ENCODE results near the gene GALNTL6. TPM values are rescaled to one million over a fixed set of nuclear protein-coding genes. Genes with fewer than 3 reads are reported as not detected.

The GALNTL6 gene
- polyA plus RNA-seq, 1 donor from 2014 or later = 14.9 TPM

GRCh38 chr4:172780566-172781081 lies 967.4 kb downstream of the GALNTL6 start:
- peaks cover 6% of the 10 kb centered on the region for H3F3A ChIP-seq (ENCODE audit: insufficient read depth, low read length, poor library complexity, severe bottlenecking)
- no peaks in the 10 kb centered on the region for H3K36me3 ChIP-seq (ENCODE audit: insufficient read depth, low read length)
- H2AFZ ChIP-seq (ENCODE audit: low read depth, low read length) = no peak overlapping the region
- no peaks in the 10 kb centered on the region for H3K27me3 ChIP-seq (ENCODE audit: insufficient read depth, low read depth, low read length)
- TF ChIP-seq, protein P1, sequence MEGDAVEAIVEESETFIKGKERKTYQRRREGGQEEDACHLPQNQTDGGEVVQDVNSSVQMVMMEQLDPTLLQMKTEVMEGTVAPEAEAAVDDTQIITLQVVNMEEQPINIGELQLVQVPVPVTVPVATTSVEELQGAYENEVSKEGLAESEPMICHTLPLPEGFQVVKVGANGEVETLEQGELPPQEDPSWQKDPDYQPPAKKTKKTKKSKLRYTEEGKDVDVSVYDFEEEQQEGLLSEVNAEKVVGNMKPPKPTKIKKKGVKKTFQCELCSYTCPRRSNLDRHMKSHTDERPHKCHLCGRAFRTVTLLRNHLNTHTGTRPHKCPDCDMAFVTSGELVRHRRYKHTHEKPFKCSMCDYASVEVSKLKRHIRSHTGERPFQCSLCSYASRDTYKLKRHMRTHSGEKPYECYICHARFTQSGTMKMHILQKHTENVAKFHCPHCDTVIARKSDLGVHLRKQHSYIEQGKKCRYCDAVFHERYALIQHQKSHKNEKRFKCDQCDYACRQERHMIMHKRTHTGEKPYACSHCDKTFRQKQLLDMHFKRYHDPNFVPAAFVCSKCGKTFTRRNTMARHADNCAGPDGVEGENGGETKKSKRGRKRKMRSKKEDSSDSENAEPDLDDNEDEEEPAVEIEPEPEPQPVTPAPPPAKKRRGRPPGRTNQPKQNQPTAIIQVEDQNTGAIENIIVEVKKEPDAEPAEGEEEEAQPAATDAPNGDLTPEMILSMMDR (IDR thresholded peaks at IDR 0.05; ENCODE audit: poor library complexity, severe bottlenecking) = no peak
- no peak for TF ChIP-seq MXI1 (conservative IDR thresholded peaks at IDR 0.05; ENCODE audit: poor library complexity, severe bottlenecking)
- TF ChIP-seq EP300 (conservative IDR thresholded peaks at IDR 0.05; ENCODE audit: poor library complexity, severe bottlenecking) = no peak
- no peak for TF ChIP-seq TAF1 (IDR thresholded peaks at IDR 0.05; ENCODE audit: low read depth)
- H3K9ac ChIP-seq (ENCODE audit: low read length) = no peak overlapping the region
- H3K9me3 ChIP-seq (ENCODE audit: low read length) = no peaks in the 10 kb centered on the region
- peak overlapping the region; percentile 10 for H3K27ac ChIP-seq (ENCODE audit: low read length)
- no peak overlapping the region for H3K4me3 ChIP-seq (ENCODE audit: low read length)
- no peaks in the 10 kb centered on the region for H3K79me2 ChIP-seq (replicated peaks; ENCODE audit: insufficient read depth, low read length)
- H3K9me2 ChIP-seq (ENCODE audit: insufficient read depth, low read length) = no peaks in the 10 kb centered on the region
- no peak overlapping the region for H3K4me2 ChIP-seq (ENCODE audit: low read length)
- H4K20me1 ChIP-seq (ENCODE audit: insufficient read depth) = no peaks in the 10 kb centered on the region

GRCh38 chr4:172785613-172786012 lies 972.4 kb downstream of the GALNTL6 start:
- no peaks in the 10 kb centered on the region for H3K36me3 ChIP-seq (ENCODE audit: insufficient read depth, low read length)
- TF ChIP-seq RAD21 (conservative IDR thresholded peaks at IDR 0.05) (no peak), SMC3 (conservative IDR thresholded peaks at IDR 0.05; ENCODE audit: poor library complexity) (no peak), TAF1 (IDR thresholded peaks at IDR 0.05; ENCODE audit: low read depth) (no peak), REST (IDR thresholded peaks at IDR 0.05; ENCODE audit: borderline replicate concordance) (no peak), EP300 (conservative IDR thresholded peaks at IDR 0.05; ENCODE audit: poor library complexity, severe bottlenecking) (no peak), EZH2 (IDR thresholded peaks at IDR 0.05; ENCODE audit: borderline replicate concordance, insufficient read depth, low read length, poor library complexity, severe bottlenecking) (no peak)
- TF ChIP-seq, protein P1 (IDR thresholded peaks at IDR 0.05; ENCODE audit: poor library complexity, severe bottlenecking) = no peak
- H2AFZ ChIP-seq (ENCODE audit: low read depth, low read length) = no peak overlapping the region
- H3K4me2 ChIP-seq (ENCODE audit: low read length) = no peak overlapping the region
- H3K9me2 ChIP-seq (ENCODE audit: insufficient read depth, low read length) = no peaks in the 10 kb centered on the region
- peaks cover 6% of the 10 kb centered on the region for H3F3A ChIP-seq (ENCODE audit: insufficient read depth, low read length, poor library complexity, severe bottlenecking)
- no peaks in the 10 kb centered on the region for H3K79me2 ChIP-seq (replicated peaks; ENCODE audit: insufficient read depth, low read length)
- H3K9ac ChIP-seq (ENCODE audit: low read length) = no peak overlapping the region
- no peak overlapping the region for H3K4me3 ChIP-seq (ENCODE audit: low read length)
- no peaks in the 10 kb centered on the region for H4K20me1 ChIP-seq (ENCODE audit: insufficient read depth)
- no peaks in the 10 kb centered on the region for H3K9me3 ChIP-seq (ENCODE audit: low read length)
- no peaks in the 10 kb centered on the region for H3K27me3 ChIP-seq (ENCODE audit: insufficient read depth, low read depth, low read length)
- H3K27ac ChIP-seq (ENCODE audit: low read length) = no peak overlapping the region
